NCI-H1092 treated with DMSO at 0.1 percent for 48 hours (cell line): Measurements from ENCODE around the gene RUBCNL.
"Not testable (repeated sequence)": the region's sequence is repeated elsewhere in the genome, so short reads cannot be mapped to it uniquely, and the experiment has no call there.

ENCODE experiments used
- DNase-seq: peaks from one replicate; lab custom pipeline; 2025; lab: John Stamatoyannopoulos, UW

Gene RUBCNL

GRCh38 chr13:46374710-46375109 is 12.3 kb downstream of the RUBCNL start:
- no peak for DNase-seq

- no peak for DNase-seq
Observed at GRCh38 chr13:46373623-46374022, 13.4 kb downstream of the RUBCNL start.

- DNase-seq: not testable (repeated sequence)
Observed at GRCh38 chr13:46372938-46373337, 14.1 kb downstream of the RUBCNL start.

GRCh38 chr13:46372071-46372470 is 15.0 kb downstream of the RUBCNL start:
- DNase-seq: no peak

- no peak for DNase-seq
Observed at GRCh38 chr13:46369506-46370277, 17.4 kb downstream of the RUBCNL start.

DNA sequence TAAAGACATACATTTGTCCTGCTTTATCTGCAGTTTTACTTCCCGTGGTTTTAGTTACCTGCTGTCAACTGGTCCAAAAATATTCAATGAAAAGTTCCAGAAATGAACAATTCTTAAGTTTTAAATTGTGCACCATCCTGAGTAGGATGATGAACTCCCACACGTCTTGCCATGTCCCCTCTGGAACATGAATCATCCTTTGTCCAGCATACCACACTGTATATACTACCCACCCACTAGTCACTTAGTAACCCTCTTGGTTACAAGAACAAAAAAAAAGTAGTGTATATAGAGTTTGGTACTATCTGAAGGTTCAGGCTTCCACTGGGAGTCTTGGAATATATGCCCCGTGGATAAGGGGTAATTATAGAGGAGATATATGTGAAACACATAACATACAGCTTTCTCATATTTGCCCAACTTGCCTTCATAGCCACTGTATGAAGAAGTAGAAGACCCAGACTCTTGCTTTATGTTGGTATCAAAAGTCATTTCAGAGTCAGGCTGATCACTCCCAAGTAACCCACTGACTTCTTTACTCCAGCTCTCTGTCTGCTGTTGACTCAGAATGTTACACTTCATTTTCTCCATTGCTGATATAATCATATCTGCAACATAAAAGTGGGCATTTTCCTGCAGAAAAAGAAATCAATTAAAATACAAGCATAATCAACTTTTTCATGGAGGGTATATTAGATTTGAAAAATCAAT is 19.3 kb downstream of the RUBCNL start:
- DNase-seq: no peak

DNA sequence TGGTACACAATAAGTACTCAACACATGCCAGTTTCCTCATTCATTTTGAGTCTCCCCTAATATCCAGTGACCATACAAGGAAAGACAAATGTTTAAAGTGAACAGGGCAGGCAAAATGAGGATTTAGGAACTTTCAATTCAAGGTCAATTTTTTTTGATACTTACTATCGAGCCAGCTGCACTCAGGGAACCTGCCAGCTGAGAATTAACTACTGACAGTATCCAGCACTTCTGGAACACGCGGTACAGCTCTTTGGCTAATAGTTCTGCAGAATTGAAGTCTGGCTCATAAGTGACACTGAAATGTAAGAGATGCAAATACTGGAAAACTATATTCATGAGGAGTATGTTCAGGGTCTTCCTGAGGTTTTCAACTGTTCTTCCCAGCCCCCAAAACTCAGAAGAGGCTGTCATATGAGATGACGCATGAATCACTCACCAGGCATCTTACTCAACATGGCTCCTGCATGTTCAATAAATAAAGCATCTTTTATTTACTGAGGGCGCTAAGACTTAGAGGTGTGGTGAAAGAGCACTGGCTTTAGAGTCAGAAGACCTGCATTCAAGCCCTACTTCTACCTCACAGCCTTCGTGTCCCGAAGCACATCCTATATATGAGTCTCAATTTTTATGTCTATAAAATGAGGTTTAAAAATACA is 25.6 kb downstream of the RUBCNL start:
- DNase-seq: no peak

- no peak for DNase-seq
Observed at GRCh38 chr13:46360604-46361003, 26.4 kb downstream of the RUBCNL start.

GRCh38 chr13:46359714-46360113 is 27.3 kb downstream of the RUBCNL start:
- no peak for DNase-seq

GRCh38 chr13:46355901-46356590 is 31.0 kb downstream of the RUBCNL start:
- no peak for DNase-seq

- no peak for DNase-seq
Observed at GRCh38 chr13:46355088-46355468, 32.0 kb downstream of the RUBCNL start.

DNA sequence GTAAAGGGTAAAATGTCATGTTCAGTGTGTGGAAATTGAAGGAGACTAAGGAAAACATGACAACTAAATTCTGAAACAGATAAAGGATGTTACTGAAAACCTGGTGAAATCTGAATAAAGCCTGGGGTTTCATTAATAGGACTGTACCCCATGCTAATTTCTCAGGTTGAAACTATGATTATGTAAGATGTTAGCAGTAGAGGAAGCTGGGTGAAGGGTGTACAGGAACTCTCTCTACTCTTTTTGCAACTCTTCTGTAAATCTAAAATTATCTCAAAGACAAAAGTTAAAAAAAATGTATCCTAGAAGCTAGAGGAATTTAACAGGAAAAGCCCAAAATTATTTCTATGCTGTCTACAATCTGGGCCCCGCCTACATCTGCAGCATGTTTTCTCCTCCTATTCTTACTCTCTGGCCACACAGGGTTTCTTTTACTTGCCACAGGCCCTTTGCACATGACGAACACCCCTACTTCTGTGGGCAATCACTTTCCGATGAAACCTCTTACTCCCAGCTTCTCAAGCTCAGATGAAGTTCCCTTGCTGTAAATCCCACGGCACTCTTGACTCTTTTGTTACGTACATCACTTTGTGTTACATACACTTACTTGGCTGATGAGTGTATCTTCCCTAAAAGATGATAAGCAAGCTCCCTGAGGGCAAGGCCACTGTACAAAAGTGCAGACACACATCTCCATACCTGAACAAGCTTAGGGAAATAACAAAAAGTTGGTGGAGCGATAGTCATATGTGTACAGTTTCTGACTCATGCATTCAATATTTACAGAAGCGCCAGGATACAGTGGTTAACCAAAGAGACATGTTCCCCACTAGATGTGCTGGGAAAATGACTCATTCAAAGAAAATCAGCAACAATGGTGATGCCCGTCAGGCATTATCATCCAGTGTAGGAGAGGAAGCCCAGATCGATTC is 32.6 kb downstream of the RUBCNL start:
- DNase-seq: no peak

DNA sequence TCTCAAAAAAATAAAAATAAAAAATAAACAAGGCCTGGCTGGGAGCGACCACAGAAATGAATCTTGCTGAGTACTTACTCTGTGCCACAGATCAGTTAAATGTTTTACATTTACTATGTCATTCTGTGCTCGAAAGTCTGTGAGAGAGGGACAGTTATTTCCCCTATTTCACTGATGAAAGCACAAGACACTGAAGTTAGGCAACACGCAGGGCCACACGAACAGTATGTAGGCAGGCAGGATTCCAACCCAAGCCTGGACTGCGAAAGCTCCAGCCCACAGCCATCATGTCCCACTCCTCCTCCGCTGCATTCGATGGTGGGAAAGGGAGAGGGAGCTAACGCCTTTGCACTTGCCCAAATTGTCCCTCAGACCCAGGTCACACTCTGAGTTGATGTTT is 34.2 kb downstream of the RUBCNL start:
- DNase-seq: no peak

GRCh38 chr13:46350003-46350402 is 37.0 kb downstream of the RUBCNL start:
- DNase-seq: no peak

- DNase-seq: no peak
Observed at GRCh38 chr13:46348961-46349360, 38.1 kb downstream of the RUBCNL start.

- DNase-seq: no peak
Observed at GRCh38 chr13:46347277-46347676, 39.8 kb downstream of the RUBCNL start.

- no peak for DNase-seq
Observed at GRCh38 chr13:46345866-46346265, 41.2 kb downstream of the RUBCNL start.

DNA sequence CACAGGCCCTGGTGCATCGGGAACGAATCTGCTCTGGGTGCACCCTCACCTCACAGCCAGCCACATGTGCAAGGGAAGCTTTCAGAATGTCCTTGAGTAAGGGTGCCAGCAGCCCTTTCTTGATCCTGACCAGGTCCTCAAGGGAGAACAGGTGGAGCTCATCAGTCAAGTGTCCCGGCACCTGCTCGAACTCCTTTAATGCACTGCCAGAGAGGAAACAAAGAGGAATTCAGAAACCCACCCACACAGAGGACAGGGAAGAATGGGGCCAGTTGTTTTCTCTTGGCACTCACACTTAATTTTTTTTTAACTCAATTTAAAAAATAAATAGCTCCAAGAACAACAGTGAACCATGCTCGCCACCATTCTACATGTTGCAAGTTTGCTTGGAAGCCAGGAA is 41.7 kb downstream of the RUBCNL start:
- DNase-seq: no peak

DNA sequence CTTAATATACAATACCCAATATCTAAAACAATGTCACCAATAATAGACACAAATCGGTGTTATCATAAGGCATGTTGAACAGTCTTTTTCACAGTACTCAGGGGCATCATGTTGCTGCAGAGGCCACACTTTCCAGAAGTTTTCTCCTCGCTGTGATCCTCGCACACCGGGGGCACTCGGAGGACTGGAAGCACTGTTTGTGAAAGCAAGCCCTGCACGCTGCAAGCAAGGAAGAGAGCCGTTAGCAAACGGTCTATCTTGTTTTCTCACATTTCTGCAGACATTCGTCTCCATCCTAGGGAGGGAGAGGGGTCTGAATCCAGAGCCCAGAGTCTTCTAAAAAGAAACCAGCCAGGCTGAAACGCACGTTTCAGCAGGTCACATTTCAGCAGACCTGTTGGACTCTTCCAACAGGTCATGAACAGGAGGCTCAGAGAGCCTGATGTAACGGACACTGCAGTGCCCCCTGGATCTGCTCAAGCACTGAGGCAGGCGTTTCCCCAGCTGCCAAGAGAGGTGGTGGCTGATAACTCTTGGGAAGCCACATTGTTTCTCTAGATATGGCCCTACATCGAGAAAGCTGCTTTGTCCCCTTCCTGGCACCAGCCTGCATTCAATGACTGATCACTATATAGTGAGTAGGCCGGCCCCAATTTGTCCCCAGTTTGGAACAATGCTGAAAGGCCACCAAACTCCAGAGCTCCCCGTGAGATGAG is 43.6 kb downstream of the RUBCNL start:
- no peak for DNase-seq

DNA sequence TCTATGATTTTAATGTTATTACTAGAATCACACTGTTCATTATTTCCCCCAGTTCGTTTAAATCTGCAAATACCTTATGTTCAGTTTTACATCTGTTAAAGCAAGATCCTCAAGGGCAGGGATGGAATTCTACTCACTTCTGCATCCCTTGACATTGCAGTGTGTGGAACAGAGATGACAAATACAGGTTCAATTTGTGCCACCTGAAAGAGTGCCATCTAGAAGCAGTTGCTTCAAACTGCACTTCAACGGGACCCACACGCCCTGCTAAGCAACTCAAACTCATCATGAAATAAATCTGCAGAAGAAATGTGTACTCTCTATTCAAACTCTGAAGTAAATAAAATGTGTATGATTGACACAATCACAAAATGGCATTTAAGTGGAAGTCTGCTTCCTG is 44.5 kb downstream of the RUBCNL start:
- no peak for DNase-seq
